ENCODE data around the gene MILR1.
"Not testable (repeated sequence)": the region's sequence is repeated elsewhere in the genome, so short reads cannot be mapped to it uniquely, and the experiment has no call there.

MILR1 gene

DNA sequence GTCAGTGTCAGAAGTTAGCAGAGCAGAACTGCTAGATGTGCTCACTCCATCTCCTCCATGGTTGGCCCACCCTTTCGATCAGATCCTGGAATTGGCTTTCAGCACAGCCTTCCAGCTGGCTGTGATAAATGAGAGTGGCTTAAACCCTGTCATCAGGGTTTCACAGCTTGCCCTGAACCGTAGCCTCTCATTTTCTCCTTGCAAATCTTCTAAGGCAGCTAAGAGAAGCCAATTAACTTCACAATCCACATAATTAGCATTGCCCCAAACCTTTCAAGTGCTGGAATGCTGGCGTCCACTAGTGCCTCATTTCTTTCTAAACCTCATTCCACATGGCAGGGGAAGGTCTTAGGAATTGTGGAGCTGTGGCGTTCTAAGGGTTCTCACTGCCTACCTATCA lies 21.7 kb downstream of the MILR1 start:
- FAIRE-seq (no peak), DNase-seq (ENCODE audit: low spot score) (no peak)

DNA sequence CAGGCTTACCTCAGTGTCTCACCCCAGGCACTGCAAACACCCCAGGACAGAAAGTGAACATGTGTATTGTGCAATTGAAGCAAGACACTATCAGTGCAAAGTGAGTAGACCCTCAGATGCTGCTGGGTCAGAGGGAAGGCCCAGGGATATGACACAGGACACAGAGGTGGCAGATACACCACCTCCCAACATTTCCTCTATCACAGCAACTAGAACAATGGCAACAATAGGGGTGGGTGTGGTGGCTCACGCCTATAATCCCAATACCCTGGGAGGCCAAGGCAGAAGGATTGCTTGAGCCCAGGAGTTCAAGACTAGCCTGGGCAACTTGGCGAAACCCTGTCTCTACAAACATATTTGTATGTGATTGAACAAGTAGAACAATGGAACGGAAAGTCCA lies 22.5 kb downstream of the MILR1 start:
- DNase-seq (ENCODE audit: low spot score) (no peak), FAIRE-seq (no peak)

DNA sequence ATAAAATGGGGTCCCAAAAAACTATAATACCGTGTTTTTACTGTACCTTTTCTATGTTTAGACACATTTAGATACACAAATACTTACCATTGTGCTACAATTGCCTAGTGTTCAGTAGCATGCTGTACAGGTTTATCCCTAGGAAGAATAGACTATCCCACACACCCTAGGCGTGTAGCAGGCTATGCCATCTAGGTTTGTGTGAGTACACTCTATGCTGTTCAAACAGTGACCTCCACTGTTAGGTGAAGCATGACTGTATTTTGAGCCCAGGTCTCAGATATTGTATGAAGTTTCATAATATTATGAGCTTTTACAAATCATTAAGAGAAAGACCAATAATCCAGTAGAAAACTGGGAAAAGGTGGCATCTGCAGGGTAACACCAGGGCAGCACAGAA lies 23.6 kb downstream of the MILR1 start:
- DNase-seq (ENCODE audit: low spot score) (no peak), FAIRE-seq (no peak)

- DNase-seq (ENCODE audit: low spot score) (no peak), FAIRE-seq (no peak)
These were observed 28.9 kb downstream of the MILR1 start for GRCh38 chr17:64477849-64478248.

DNA sequence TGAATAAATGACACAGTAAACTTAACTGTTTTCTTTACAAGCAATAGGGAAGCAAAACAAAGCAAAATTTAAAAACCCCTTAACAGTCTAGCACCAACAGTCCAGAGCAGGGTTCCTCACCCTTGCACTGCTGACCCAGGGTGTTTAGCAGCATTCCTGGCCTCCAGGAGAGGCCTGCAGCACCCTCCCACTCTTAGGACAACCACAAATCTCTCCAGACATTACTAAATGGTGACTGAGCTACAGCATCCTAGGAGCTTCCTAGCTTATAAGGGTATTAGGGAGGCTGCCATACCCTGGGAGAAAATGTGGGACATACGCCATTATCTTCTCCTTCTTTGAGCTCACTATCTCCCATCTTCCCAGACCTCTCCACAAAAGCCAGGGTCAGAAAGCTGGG lies 32.0 kb downstream of the MILR1 start:
- no peak for DNase-seq (ENCODE audit: low spot score)
- no peak for FAIRE-seq

DNA sequence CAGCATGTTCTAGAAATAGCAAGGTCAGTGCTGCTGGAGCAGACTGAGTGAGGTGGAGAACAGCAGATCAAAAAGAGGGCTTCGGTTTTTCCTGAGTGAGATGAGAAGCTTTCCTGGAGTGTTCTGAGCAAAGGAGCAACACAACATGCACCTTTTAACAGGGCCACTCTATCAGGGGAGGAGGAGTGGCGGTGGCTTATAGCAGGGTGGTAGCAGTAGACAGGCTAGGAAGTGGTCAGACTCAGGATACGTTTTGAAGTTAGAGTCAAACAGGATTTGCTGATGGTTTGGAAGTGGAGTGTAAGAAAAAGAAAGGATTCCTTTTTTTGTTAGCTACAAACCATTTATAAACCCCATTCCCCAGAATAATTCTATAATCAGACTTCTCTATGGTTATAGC lies 35.5 kb downstream of the MILR1 start:
- FAIRE-seq = no peak
- DNase-seq (ENCODE audit: low spot score) = no peak

DNA sequence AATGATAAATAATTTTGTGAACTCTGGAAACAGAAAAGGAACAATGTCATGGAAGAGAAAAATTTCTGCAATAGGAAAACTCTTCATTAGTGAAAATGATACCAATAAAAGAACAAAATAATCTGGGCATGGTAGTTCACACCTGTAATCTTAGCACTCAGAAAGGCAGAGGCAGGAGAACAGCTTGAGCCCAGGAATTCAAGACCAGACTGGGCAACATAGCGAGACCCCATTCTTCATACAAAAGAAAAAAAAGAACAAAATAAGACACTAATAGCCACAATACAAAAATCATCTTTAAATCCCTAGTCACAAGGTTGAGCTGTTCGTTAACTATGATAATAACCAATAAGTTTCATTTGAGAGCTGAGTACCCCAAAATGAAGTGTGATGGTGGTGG lies 39.4 kb downstream of the MILR1 start:
- DNase-seq (ENCODE audit: low spot score) = no peak
- FAIRE-seq = no peak

GRCh38 chr17:64491034-64491860 lies 42.3 kb downstream of the MILR1 start:
- FAIRE-seq = no peak
- DNase-seq (ENCODE audit: low spot score) = no peak

- FAIRE-seq (peak; percentile 56), DNase-seq (ENCODE audit: low spot score) (peak; percentile 46)
These were observed 43.1 kb downstream of the MILR1 start for GRCh38 chr17:64491994-64492393.

DNA sequence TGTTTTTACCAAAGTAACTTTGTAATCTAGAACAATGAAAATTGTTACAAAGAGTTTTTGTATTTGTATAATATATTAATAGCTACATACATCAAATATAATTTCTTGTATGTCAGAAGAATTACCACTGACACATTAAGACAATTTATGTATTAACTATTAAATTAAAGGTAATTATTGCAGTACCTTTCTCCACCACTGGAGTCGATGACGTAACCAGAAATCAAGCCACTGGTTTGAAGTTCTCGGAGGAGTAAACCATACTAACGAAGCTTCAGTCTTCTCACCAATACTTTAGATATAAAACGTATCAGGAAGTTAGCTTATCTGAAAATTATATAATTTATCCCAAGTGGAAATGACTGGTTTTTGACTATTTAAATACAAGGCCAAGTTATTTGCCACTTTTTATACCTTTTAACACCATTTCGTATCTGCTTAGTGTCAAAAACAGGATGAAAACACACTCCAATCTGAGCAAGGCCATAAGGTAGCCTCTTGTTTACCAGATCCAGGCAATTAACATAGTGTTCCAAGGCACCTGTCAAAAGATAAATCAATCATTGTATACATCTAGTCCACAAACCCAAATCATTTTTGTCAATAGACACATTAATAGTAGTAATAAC lies 43.7 kb downstream of the MILR1 start:
- FAIRE-seq (no peak), DNase-seq (ENCODE audit: low spot score) (no peak)

DNA sequence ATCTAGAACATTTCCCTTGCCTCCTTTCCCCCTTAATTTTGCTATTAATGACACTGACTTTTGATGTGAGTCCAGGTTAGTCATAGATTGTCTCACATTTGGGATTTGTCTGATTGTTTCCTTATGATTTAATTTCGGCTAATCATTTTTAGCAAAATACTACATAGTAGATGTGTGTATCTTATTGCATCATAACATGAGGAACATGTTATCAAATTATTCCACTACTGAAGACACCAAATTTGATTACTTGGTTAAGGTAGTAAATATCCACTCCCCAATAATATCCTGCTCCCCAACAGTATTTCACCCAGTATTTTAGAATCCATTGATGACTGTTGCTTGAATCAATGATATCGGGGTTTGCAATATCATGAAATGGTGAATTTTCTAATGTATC lies 45.2 kb downstream of the MILR1 start:
- DNase-seq (ENCODE audit: low spot score) = no peak
- no peak for FAIRE-seq

- not testable (repeated sequence) for DNase-seq (ENCODE audit: low spot score); FAIRE-seq
These were observed 46.4 kb downstream of the MILR1 start for GRCh38 chr17:64495300-64495699.

DNA sequence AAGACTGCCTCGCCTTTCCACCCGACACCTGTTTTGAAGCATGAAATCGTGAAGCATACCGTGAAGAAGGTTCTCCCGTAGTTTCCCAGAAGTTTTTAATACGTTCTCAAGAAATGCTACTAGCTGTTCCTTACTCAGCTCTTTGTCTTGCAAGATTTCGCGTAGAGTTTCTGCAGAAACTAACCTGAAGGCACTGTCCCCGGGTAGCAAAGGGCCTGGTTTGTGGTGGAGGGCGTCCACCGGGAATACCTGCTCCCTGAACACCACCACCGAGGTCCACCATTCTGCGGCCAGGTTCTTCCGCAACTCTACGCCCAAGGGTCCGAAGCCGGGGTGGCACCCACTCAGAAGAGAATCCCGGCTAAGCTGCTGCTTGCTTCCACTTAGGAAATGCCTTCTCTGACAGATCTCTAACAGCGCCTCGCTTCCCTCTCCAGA lies 47.5 kb downstream of the MILR1 start:
- FAIRE-seq (no peak), DNase-seq (ENCODE audit: low spot score) (no peak)

DNA sequence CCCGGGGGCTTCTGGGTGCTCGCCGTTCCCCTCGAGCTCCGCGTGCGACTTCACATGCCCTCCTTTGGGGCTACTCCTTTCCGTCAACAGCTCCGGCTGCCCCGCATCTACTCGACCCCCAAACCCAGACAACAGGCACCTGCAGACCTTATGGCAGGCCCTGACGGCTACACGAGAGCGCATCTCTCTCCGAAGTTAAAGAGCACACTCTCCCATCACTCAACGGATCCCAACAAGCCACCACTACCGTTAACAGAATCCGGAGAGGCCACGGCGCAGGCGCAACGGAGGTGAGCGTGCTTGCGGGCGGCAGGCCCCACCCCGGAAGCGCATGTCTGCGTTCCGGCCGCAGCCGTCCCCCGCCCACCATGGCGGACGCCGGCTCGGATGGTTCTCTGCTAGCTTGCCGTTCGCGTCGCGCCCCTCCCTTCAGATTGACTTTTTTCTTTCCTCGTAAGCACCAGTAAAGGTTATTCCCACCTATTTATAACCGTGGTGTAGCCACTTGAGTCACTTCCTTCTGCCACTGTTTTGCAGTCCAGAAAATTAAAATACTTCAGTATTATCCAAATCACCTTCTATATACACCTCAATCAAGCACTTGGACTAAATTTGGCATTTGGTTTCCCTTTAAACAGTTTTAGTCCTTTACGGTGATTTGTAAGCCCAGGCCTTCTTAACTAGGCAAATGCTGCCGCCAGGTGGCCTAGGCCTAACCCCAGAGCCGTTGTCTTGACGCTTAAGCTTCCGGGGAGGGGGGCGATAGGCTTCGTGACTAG lies 48.1 kb downstream of the MILR1 start, which contains the start of gene POLG2:
POLG2 (minus strand) TSS at position 269 of the 779 bp plus-strand sequence; CDS start at position 183, 86 bp downstream.
- FAIRE-seq (peak; percentile 20), DNase-seq (ENCODE audit: low spot score) (peak; percentile 86)

DNA sequence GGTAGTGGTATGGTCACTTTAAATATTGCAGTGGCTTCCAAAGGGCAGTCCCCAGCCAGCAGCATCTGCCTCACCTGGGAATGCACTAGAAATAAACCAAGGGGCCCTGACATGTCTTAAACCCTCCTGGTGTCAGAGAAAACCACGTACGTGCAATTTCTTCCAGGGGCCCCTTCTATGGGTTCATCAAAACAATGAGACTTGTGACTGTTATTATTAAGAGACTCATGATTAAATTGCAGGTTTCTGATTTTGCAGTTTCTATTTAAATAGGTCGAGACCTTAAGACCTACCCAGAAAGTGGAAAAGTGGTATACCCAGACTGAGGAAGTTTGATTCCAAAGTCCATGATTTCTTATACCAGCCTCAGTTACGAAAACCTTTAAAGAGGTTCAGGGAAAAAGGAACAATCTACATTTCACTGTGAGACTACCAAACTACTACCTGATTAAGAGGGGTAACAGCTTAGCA lies 48.7 kb downstream of the MILR1 start:
- DNase-seq (ENCODE audit: low spot score) (no peak), FAIRE-seq (no peak)

- FAIRE-seq = no peak
- DNase-seq (ENCODE audit: low spot score) = no peak
These were observed 49.6 kb downstream of the MILR1 start for GRCh38 chr17:64498308-64499203.

DNA sequence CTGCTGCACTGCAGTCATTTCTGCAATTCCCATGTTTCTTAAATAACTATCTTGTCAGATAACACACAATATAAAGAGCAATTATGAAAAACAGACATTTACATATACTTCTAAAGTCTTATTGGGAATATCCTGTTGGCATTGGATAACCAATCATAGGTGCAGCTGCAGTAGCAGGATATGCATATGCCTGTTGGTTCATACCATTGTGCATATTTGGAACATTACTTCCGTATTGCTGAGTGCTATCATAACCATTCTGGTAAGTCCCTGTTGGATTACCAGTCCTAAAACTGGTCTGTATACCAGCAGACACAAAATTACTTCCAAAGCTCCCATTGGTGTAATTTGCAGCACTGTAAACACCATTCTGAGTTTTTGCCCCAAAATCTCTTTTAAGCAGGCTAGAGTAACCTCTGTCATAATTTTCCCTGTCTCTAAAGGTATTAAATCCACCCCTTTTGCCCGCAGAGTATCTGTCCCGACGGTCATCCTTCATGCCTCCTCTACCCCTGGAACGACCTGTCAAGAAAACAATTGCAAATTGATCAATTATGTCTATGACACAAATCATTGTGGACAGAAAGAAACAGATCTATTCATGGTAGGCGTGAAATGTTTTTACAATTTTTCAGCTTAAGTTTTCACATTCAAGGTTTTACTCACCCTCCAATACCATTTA lies 51.0 kb downstream of the MILR1 start:
- FAIRE-seq = no peak
- DNase-seq (ENCODE audit: low spot score) = no peak

DNA sequence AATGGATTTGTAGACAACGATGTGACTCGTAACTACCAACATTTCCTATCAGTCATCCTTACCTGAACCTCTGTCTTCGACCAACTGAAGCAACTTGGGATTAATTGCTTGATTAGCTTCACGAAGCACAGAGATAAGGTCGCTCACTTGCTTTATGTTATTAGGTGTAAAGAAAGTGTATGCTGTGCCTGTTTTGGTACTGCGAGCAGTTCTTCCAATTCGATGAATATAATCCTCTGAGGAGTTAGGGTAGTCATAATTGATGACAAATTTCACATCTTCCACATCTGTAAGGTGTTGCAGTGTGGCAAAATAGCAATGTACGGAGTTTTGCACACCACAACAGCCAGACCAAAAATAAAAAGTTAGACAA lies 51.6 kb downstream of the MILR1 start:
- DNase-seq (ENCODE audit: low spot score) (no peak), FAIRE-seq (no peak)

GRCh38 chr17:64500862-64501765 lies 52.2 kb downstream of the MILR1 start:
- no peak for FAIRE-seq
- no peak for DNase-seq (ENCODE audit: low spot score)
